Pancreas (tissue), 10 donors: ENCODE measurements around the gene GMIP. TPM values are rescaled to one million over a fixed set of nuclear protein-coding genes. Genes with fewer than 3 reads are reported as not detected.
"Not testable (repeated sequence)": the region's sequence is repeated elsewhere in the genome, so short reads cannot be mapped to it uniquely, and the experiment has no call there.

Experiments
- ATAC-seq, 4 donors: fragments of 200-7000 bp; cut with Tn5 transposase; one replicate each; pipeline versions ENCODE4 v1.8.0 to v1.9.1; 2020; ENCODE audit warnings: mild to moderate bottlenecking in 4 of 4, moderate library complexity in 4 of 4
- DNase-seq, 6 donors: peaks; one replicate each; pipeline ENCODE4 v3.0.0-alpha.2; 2020
- FAIRE-seq: peaks from 2 replicates; lab custom pipeline; 2012; peaks lifted over from hg19 to GRCh38; lab: Jason Lieb, UNC
- H3K27ac ChIP-seq, 4 donors: fragments of 200-600 bp; sonication (generic); 1 replicate in 3 of 4; 2 replicates in 1 of 4; pipeline versions ENCODE4 v1.5.0 to v1.8.0; 2020
- H3K27me3 ChIP-seq, 4 donors: fragments of 200-600 bp; one replicate each; pipeline ENCODE4 v1.8.0; 2021
- H3K36me3 ChIP-seq, 3 donors: fragments of 200-600 bp; sonication (generic) in 1 of 3; one replicate each; pipeline versions ENCODE4 v1.5.0 to v1.8.0; 2020 to 2021
- H3K4me1 ChIP-seq, 3 donors: fragments of 200-600 bp; one replicate each; pipeline ENCODE4 v1.8.0; 2021
- H3K4me3 ChIP-seq, 4 donors: fragments of 200-600 bp; sonication (generic) in 2 of 4; one replicate each; pipeline versions ENCODE4 v1.5.0 to v1.8.0; 2020 to 2021
- H3K9me3 ChIP-seq, 4 donors: fragments of 200-600 bp; one replicate each; pipeline ENCODE4 v1.8.0; 2021
- WGBS, 2 donors: extraction: QIAGEN DNeasy Blood & Tissue Kit; methylation state at CpG; one replicate each; pipeline ENCODE4 v1.1.7; 2013; 5-methylcytosine and 5-hydroxymethylcytosine counted together
- intact Hi-C, 3 donors: fragments of 100-400 bp; cut with DNase I; formaldehyde crosslinking; loops; one replicate each; pipeline versions ENCODE4 v1.11.1 to v1.14.2; 2022
- polyA plus RNA-seq, 2 donors: library from polyadenylated mRNA; stranded (reverse); fragments of 200-250 nt; gene quantifications; one replicate each; pipeline ENCODE4 v1.2.3, GENCODE V29; 2013
- total RNA-seq, 6 donors: library from RNA; stranded (reverse); fragmentation: NEBNext Ultra II Directional in 4 of 6; extraction: Animal tissue kit (Norgen Biotek cat#: 25700) in 4 of 6; gene quantifications; one replicate each; pipeline versions ENCODE4 v1.2.1 to v1.2.4, GENCODE V29; 2021 to 2023
- TF ChIP-seq, protein P1 (sequence below), 4 donors: fragments of 200-600 bp; sonication (generic) in 3 of 4; IDR thresholded peaks; one replicate each; pipeline versions ENCODE4 v1.5.0 to v1.8.0; 2021; ENCODE audit warnings: antibody characterized with exemption in 4 of 4
- donor health status: healthy with polysubstance abuse.
- donor health status: DM: no; HTN: no; CAD: no; lungs with moderate emphysema.
- donor health status: DM: no; HTN: no; CAD: no.
- donor health status: control.
- donor health status: control.
- donor health status: Bipolar disorder and iron deficiency.
- donor health status: DM: yes; HTN: yes; CAD: no.
- donor health status: DM: no; HTN: no; CAD: no.
- donor health status: DM: no; HTN: no; CAD: no.
- donor health status: DM: yes; HTN: yes; CAD: no.

GMIP gene
- total and polyA plus RNA-seq, 8 donors: 3.5 to 16.4 (median 6.6) TPM

DNA sequence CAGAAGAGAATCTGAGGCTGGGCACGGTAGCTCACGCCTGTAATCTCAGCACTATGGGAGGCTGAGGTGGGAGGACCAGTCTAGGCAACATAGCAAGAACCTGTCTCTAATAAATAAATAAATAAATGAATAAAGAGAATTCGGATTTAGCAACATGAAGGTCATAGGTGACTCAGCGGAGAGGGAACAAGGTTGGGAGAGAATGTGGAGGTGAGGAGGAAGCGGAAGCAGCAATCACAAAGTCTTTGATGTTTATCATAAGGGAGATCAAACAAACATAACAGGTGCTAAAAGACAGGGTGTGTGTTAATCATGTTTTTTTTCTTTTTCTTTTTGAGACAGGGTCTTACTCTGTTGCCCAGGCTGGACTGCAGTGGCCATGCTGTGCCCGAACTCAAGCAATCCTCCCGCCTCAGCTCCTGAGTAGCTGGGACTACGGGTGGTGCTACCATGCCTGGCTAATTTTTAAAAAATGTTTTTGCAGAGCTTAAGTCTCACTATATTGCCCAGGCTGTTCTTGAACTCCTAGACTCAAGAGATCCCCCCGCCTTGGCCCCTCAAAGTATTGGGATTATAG is 41.2 kb downstream of the GMIP start:
- Histone ChIP-seq H3K4me3 (no peak overlapping the region), H3K36me3 (no peaks in the 10 kb centered on the region), H3K27me3 (no peaks in the 10 kb centered on the region), H3K27ac (no peak overlapping the region), H3K4me1 (no peaks in the 10 kb centered on the region), H3K9me3 (no peaks in the 10 kb centered on the region)
- no peak for FAIRE-seq
- peak in 2 of 4 donors; percentile 41 to 42 for ATAC-seq
- DNase-seq: no peak
- intact Hi-C loops: no loop called here
- TF ChIP-seq, protein P1, sequence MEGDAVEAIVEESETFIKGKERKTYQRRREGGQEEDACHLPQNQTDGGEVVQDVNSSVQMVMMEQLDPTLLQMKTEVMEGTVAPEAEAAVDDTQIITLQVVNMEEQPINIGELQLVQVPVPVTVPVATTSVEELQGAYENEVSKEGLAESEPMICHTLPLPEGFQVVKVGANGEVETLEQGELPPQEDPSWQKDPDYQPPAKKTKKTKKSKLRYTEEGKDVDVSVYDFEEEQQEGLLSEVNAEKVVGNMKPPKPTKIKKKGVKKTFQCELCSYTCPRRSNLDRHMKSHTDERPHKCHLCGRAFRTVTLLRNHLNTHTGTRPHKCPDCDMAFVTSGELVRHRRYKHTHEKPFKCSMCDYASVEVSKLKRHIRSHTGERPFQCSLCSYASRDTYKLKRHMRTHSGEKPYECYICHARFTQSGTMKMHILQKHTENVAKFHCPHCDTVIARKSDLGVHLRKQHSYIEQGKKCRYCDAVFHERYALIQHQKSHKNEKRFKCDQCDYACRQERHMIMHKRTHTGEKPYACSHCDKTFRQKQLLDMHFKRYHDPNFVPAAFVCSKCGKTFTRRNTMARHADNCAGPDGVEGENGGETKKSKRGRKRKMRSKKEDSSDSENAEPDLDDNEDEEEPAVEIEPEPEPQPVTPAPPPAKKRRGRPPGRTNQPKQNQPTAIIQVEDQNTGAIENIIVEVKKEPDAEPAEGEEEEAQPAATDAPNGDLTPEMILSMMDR (IDR thresholded peaks at IDR 0.05): no peak
- 68 to 73% methylated on average over 9 of the region's 9 CpGs for WGBS, 2 donors

DNA sequence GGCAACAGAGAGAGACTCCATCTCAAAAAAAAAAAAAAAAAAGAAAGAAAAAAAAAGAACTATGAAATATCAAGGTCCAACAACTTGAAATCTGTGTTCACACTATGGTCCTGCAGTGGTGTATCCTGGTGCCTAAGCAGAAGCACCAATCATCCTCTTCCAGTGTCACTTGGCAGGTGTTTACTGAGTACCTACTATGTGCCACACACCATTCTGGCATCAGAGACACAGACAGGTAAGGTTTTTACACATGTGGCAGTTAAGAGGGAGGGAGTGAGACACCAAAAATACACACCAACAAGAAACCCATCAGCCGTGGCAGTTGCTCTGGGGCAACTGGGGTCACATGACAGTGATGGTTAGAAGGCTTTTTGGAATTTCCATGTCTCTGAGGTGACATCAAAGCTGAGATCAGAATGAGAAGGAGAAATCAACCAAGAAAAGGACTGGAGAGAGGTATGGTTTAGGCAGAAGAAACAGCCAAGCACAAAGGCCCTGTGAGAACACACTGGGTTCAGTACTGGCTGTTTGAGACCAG is 42.6 kb downstream of the GMIP start:
- H3K27me3 ChIP-seq: no peaks in the 10 kb centered on the region
- intact Hi-C loops: no loop called here
- 67 to 84% methylated on average over 1 of the region's 1 CpG for WGBS, 2 donors
- H3K27ac ChIP-seq: no peak overlapping the region
- H3K4me3 ChIP-seq: no peak overlapping the region
- ATAC-seq (no peak), DNase-seq (no peak), FAIRE-seq (no peak)
- TF ChIP-seq, protein P1 (IDR thresholded peaks at IDR 0.05): no peak
- H3K9me3 ChIP-seq: no peaks in the 10 kb centered on the region
- no peaks in the 10 kb centered on the region for H3K4me1 ChIP-seq
- no peaks in the 10 kb centered on the region for H3K36me3 ChIP-seq

DNA sequence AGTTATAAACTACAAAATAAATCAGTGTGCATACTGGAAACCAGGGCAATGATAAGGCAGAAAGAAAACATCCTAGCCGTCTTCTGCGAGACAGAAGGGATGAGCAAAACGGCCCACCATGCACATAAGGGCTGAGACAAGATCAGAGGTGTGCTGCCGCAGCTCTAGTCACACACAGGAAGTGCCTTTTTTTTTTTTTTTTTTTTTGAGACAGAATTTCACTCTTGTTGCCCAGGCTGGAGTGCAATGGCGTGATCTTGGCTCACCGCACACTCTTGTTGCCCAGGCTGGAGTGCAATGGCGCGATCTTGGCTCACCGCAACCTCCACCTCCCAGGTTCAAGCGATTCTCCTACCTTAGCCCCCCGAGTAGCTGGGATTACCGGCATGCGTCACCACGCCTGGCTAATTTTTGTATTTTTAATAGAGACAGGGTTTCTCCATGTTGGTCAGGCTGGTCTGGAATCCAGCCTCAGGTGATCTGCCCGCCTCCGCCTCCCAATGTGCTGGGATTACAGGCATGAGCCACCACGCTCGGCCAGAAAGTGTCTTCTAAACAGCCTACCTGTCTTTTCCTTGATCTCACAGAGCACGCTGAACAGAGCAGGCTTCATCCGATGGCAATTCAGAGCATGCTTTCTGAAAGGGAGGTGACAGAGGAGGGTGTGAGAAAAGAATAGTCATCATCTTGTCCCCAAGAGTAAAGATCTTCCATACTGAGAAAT is 44.6 kb downstream of the GMIP start:
- intact Hi-C loops, DNase-seq, H3K27me3 ChIP-seq, H3K36me3 ChIP-seq, H3K9me3 ChIP-seq, H3K4me1 ChIP-seq, FAIRE-seq, H3K4me3 ChIP-seq, ATAC-seq, H3K27ac ChIP-seq: not testable (repeated sequence)
- WGBS, 2 donors: 84 to 93% methylated on average over 20 of the region's 20 CpGs

DNA sequence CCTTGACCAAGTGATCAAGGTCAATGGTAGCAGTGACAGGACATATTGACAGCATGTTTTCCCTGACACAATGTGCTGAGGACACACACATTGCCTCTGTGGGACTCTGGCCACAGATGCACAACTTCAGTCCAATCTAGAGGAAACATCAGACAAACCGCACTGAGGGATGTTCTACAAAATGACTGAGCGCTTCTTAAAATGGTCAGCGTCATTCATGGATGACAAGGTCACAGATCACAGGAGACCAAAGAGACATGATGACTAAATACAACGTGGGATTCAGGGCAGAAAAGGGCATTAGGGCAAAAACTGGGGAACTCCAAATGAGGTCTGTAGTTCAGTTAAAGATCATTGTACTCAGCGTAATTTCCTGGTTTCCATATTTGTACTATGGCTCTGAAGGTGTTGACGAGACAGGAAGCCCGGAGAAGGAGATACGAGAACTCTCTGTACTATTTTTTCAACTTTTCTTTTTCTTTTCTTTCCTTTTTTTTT is 45.6 kb downstream of the GMIP start:
- WGBS, 2 donors: 77 to 79% methylated on average over 8 of the region's 8 CpGs
- FAIRE-seq (no peak), ATAC-seq (no peak), DNase-seq (no peak)
- H3K4me3 ChIP-seq: no peak overlapping the region
- no peaks in the 10 kb centered on the region for H3K9me3 ChIP-seq
- TF ChIP-seq, protein P1 (IDR thresholded peaks at IDR 0.05): no peak
- H3K36me3 ChIP-seq: no peaks in the 10 kb centered on the region
- H3K27ac ChIP-seq: no peak overlapping the region
- H3K27me3 ChIP-seq: no peaks in the 10 kb centered on the region
- intact Hi-C loops: no loop called here
- no peaks in the 10 kb centered on the region for H3K4me1 ChIP-seq

DNA sequence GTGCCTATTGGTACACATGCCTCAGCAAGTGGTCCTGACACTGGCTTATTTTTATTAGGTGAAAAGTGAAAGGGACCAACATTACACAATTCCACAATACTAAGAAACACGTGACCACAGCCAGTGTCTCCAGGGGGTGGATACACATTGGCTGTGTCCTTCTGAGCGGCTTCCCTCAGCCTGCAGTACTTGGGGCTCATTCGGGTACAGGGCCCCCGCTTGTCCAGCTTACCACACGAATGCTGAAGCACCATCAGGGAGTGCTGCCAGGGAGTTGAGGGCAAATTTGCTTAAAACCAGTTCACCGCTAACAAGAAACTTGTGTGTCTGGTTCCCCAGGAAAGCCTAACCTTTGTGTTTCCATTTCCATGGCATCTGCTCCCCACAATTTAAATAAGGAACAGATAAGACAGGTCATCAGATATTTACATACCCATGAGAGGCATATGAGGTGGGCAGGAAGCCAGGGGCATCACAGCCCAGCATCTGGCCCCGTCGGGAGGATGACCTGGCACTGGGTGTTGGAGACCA is 48.2 kb downstream of the GMIP start:
- Histone ChIP-seq H3K4me3 (no peak overlapping the region), H3K27me3 (no peaks in the 10 kb centered on the region), H3K27ac (peak overlapping the region in 1 of 4 donors; percentile 12), H3K36me3 (no peaks in the 10 kb centered on the region), H3K4me1 (no peaks in the 10 kb centered on the region), H3K9me3 (no peaks in the 10 kb centered on the region)
- intact Hi-C loops: no loop called here
- ATAC-seq (peak in 3 of 4 donors; percentile 34 to 50 (median 39)), FAIRE-seq (no peak), DNase-seq (no peak)
- WGBS, 2 donors: 30% methylated on average over 8 of the region's 8 CpGs
- TF ChIP-seq, protein P1 (IDR thresholded peaks at IDR 0.05): no peak
